HG03135 (cell line): ENCODE data around the gene ATG13.

Source experiments
- ATAC-seq: cut with Tn5 transposase; IDR thresholded peaks from one replicate; pipeline ENCODE4 v1.9.1; 2021; ENCODE audit warnings: mild to moderate bottlenecking, moderate library complexity; ENCODE audit not compliant: unreplicated experiment

The ATG13 gene

DNA sequence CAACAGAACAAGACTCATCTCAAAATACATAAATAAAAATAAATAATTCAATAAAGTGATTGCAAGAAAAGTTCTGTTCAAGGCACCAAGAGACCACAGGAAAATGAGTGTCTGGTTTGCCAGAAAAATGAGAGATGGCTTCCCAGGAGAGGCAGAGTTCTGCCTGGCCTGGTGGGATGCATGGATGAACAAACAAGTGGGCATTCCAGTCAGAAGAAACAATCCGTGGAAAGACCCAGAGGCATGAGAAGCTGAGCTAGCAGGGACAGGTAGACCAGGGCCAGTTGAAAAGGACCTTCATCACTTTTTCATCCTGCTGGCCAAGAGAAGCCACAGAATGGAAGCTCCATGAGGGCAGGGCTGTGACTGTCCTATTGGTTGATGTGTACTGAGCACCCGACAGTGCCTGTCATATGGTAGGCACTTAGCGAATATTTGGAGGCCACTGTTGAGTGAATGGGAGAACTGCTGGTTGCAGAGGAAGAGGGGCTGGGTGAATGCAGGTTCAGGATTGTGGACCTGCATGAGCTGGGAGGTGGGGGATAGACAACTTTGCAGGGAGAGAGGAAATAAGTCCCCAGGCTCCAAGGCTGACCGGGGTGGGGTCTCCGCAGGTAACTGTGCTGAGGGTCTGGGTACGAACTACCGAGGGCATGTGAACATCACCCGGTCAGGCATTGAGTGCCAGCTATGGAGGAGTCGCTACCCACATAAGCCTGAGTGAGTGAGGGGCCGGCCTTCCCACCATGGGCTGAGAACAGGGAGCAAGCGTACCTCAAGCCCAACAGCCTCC, 105.4 kb downstream of the ATG13 start:
- no peak for ATAC-seq

DNA sequence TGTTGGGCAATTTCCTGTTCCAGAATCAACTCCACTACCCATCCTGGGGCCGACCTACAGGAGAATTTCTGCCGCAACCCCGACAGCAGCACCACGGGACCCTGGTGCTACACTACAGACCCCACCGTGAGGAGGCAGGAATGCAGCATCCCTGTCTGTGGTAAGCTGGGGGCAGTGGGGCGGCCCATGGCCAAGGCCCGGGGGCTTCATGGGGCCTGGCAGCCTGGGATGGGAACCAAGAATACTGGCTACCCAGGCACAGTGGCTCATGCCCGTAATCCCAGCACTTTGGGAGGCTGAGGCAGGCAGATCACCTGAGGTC, 106.0 kb downstream of the ATG13 start:
- no peak for ATAC-seq

DNA sequence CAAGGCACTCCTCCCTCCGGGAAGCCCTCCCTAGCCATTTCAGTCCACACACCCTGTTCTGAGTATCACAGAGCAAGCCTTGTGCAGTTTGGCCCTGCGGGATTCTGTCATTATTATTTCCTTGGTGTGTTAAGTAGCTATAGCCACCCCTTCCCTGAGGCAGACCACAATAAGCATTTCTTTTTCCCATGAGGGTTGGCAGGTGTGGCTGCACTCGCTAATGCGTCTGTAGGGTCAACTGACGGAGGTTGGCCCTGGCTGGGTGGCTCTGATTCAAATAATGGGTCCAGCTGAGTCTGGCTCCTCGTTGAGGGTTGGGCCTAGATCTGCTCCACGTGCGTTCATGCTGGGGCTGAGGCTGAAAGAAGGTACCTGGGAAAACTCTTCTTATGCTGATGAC, 106.7 kb downstream of the ATG13 start:
- no peak for ATAC-seq
